Activated CD8-positive, alpha-beta memory T cell treated with anti-CD3 and anti-CD28 coated beads, Interleukin-2, amount 50 U/mL, for 1 hour (primary cell): ENCODE data around the gene BMP6.

Source experiments
- DNase-seq: peaks from one replicate; pipeline ENCODE4 v3.0.0-alpha.2; 2020; ENCODE audit errors: extremely low read depth

BMP6 gene

DNA sequence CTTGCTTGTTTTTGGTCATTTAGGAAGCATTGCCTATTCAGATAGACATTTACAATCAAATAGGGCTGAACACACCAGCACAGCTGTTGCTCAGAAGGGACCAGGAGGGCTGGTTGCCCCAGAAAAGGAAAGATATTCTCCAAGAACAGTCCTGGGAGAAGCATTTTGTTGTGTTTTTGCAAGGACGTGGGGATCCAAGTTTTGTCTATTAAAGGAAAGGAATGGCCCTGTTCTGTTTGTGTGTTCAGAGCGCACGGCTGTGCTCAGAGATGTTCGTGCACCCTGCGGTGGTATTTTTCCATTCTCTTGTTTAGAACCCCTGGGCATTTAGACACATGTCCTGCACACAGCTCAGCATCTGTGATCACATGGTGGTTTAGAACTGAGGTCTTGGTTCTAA is 102.2 kb downstream of the BMP6 start:
- no peak for DNase-seq

DNA sequence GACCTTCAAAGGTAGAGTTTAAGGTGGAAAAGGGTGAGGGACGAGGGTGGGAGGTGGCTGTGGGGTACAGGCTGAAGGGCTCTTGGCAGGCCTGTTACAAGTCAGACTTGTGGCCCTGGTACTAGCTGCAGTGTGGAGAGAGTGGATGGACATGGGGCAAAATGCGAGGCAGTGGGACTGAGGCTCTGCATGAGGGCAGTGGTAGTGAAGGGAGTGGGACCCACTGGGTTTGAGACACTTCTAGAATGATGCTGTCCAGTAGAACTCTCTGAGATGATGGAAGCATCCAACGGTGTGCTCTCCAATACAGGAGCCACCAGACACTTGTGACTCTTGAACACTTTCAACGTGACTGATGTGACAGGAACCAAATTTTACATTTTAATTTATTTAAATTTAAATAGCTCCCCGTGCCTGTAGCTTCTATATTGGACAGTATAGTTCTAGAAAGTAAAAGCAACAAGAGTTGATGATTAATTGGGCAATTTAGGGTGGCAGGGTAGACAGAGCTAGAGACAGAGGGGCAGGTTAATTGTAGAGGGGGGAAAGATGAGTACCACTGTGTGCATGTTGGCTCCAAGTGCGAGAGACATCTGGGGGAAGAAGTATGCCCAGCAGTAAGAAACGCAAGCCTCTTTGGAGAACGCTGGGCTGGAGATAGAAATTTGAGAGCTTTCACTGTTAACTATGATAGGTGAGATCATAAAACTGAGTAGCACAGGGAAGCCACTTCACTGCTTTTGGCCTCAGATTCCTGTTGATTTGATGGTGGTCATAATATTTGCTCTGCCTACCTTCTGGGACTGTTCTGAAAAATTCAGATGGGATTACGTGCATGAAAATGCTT is 107.2 kb downstream of the BMP6 start:
- DNase-seq = no peak

DNA sequence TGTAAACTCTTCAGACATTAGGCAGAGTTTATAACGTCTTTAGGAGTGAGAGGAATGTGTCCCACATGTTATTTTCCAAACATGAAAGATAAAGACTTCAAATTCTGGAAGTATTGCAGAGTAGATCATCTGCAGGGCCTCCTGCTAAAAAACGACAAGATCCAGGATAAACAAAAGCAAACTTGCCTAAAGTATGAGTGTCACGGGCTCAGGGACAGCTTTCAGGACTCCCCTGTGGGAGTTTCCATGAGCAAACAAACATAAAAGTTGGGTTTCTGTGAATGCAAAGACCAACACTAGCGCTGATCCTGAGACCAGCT is 107.8 kb downstream of the BMP6 start:
- DNase-seq = no peak

- DNase-seq = no peak
These were observed 110.6 kb downstream of the BMP6 start for GRCh38 chr6:7836371-7837026.

DNA sequence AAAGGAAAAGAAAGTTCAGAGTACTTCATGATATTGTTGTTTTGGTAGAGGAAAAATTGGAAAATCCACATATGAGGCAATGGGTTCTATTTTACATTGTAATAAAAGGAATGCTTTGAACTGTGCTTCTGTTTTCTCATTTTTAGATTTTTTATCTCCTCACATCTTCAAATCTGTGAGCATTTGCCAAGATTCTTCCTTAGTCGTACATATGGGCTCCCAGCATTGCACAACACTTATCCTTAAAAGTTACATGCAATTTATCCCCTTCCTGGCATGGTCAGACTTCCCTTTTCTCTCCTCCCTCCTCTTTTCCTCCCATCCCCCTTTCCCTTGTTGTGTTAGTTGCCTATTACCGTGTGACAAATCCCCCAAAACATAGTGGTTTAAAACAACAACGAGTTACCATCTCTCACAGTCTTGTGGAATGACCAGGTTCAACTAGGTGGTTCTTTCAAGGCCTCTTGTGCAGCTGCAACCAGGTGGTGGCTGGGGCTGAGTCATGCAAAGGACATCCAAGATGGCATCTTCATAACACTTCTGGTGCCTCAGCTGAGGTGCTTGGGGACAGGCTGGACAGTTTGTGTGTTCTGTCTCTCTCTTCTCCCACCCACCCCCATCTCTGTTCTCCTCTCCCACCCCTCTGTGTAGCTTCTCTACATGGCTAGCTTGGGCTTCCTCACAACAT is 116.0 kb downstream of the BMP6 start:
- no peak for DNase-seq

DNA sequence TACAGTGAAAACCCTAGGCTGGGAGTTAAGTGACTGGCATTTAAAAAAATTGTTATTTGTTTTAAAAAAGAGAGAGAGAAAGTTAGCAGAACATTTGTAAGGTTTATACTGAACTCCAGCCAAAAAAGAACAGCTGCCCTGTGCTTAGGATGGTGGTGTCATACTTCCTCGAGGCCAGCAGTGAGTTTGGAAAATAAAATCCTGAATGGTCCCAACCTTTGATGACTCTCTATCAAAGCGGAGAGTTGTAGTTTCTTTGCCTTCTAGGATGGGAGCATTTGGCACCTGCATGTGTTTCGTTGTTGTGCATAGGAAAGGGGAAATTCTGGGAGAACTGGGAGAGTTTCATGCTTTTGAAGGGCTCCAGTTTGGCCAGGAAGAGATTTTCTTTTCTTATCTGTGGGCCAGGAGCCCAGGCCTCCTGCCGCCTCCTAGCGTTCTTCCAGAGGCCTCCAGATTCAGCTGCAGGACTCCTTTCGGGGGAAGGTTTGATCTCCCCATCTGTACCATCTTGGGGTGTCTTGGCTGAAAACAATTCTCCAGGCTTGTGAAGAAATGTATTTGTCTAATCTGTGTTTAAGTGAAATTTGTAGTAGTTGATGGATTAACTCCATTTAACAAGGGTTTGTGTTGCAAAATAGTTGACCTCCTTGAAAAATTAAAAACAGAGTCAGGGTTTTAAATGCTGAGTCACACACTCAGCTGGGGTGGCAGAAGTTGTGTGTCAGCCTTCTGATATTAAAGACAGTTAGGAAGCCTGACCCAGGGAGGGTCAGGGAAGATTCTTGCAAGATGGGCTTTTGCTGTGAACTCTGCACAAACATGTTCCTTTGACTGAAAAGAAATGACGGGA is 121.3 kb downstream of the BMP6 start:
- no peak for DNase-seq

GRCh38 chr6:7848229-7848628 is 122.3 kb downstream of the BMP6 start:
- no peak for DNase-seq

- DNase-seq = no peak
These were observed 125.9 kb downstream of the BMP6 start for GRCh38 chr6:7851780-7852179.

- no peak for DNase-seq
These were observed 133.7 kb downstream of the BMP6 start for GRCh38 chr6:7859591-7859990.

DNA sequence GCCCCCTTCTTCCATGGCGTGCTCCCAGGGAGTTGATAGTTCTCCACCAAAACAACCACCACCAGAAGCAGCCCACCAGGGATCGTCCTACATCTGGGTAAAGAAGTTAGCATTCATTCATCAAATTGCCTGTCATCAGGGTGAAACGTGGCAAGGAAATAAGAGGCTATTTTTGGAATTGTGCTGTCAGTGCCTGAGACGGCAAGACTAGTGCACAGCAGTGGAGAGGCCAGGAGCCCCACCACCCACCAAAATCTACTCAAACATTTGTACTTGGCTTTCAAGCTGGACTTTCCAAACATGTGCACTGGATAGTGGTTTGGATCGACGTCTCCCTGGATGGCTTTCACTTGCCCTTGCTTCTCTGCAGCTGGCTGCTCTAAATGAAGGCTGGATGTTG is 139.9 kb downstream of the BMP6 start:
- DNase-seq = no peak

DNA sequence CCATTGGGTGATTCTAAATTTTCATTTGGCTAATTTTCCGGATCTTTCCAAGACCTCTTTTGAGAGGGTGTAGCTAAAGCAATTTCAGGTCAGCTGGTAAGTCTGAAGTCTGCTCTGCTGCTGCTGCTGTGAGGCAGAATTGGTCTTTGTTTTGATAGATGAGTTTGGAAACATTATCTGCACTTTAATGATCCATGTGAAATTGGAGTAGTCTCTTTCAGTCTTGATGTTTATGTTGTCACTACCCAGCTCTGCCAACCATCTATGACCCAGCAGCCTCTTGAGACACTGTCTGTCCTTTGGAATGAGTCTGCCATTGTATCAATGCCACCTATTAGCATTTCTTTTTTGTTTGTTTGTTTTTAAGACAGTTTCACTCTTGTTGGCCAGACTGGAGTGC is 140.6 kb downstream of the BMP6 start:
- DNase-seq = no peak

- no peak for DNase-seq
These were observed 143.0 kb downstream of the BMP6 start for GRCh38 chr6:7868926-7869325.

DNA sequence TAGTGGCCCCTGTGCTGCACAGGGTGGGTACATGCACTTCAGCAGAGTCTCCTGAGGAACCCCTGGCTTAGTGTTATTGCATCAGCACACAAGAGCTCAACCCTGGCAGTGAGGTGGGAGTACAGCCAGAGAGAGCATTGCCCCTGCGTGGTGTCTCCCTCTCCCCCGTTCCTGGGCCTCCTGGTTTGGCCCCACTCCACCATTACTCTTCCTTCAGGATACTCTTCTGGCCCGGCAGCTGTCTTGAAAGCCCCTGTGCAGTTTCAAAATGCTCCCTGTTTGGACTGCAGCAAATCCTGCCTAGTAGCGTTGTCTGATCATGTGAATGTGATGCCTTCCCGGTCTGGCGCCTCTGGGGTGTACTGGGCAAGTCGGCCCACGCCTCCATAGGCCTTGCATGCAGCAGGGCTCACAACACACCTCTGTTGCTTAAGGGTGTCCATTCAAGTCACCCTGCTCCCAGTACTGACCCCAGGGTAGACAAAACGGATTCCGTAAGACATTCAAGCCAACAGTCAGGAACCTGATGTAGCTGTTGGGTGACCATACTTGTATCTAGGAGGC is 152.6 kb downstream of the BMP6 start:
- no peak for DNase-seq

- DNase-seq = no peak
These were observed 153.1 kb downstream of the BMP6 start for GRCh38 chr6:7879043-7879442.

DNA sequence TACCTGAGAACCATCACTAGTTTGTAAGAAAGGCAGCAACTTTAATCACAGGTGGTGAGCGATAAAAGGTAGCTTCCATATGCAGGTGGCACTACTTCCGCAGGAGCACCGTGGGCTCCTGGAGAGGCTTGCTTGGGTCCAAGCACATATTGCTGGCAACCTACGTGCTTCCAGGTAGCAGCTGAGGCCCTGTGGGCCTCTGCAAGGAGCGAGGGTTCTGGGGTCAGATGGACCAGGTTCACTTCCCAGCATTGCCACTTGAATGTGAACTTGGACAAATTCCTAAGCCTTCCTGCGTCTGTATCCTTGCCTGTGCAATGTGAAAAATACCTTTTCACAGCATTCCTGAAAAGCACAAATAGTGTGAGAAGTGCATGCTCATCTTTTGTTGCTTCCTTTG is 153.7 kb downstream of the BMP6 start:
- no peak for DNase-seq

- no peak for DNase-seq
These were observed 154.2 kb downstream of the BMP6 start for GRCh38 chr6:7879980-7880717.

GRCh38 chr6:7880718-7881107 is 154.8 kb downstream of the BMP6 start:
- DNase-seq = no peak

GRCh38 chr6:7881765-7882500 is 156.0 kb downstream of the BMP6 start:
- DNase-seq = no peak

- DNase-seq = no peak
These were observed 156.8 kb downstream of the BMP6 start for GRCh38 chr6:7882505-7883257.

DNA sequence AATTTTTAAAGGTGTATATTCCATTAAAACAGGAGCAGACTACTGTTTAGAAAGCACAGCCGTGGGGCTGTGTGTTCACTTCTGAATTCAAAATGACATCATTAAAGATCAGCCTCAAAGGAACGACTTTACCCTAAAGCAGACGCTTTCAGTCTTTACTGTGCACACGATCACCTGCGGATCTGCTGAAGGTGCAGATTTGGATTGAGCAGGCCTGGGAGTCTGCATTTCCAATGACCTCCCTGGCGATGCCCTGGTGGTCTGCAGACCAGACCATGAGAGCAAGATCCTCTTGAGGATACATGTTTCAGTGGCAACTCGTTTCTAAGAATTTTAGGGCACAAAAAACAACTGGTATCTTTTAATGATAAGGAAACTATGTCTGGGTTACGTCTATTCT is 157.5 kb downstream of the BMP6 start:
- DNase-seq = no peak
